Gastroesophageal sphincter (tissue), 3 donors: ENCODE measurements around the gene LTA.

Experiments used
- POLR2A ChIP-seq, 2 donors: fragments of 450-650 bp; IDR thresholded peaks; one replicate each; pipeline ENCODE4 v1.6.1; 2017; ENCODE audit warnings: antibody characterized with exemption in 2 of 2, mild to moderate bottlenecking in 2 of 2, moderate library complexity in 1 of 2
- POLR2AphosphoS5 ChIP-seq: sonication (generic); formaldehyde crosslinking; IDR thresholded peaks from one replicate; pipeline ENCODE4 v1.6.1; 2017; ENCODE audit warnings: antibody characterized with exemption
- TF ChIP-seq, protein P1 (sequence below), 4 experiments: fragments of 200-600 bp in 2 of 4; fragments of 450-650 bp in 2 of 4; sonication (generic) in 1 of 4; IDR thresholded peaks; one replicate each; pipeline ENCODE4 v1.5.1; 2017 to 2019; ENCODE audit warnings: antibody characterized with exemption in 4 of 4, mild to moderate bottlenecking in 2 of 4, moderate library complexity in 2 of 4

DNA sequence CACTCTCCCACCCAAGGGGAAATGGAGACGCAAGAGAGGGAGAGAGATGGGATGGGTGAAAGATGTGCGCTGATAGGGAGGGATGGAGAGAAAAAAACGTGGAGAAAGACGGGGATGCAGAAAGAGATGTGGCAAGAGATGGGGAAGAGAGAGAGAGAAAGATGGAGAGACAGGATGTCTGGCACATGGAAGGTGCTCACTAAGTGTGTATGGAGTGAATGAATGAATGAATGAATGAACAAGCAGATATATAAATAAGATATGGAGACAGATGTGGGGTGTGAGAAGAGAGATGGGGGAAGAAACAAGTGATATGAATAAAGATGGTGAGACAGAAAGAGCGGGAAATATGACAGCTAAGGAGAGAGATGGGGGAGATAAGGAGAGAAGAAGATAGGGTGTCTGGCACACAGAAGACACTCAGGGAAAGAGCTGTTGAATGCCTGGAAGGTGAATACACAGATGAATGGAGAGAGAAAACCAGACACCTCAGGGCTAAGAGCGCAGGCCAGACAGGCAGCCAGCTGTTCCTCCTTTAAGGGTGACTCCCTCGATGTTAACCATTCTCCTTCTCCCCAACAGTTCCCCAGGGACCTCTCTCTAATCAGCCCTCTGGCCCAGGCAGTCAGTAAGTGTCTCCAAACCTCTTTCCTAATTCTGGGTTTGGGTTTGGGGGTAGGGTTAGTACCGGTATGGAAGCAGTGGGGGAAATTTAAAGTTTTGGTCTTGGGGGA, 4.0 kb downstream of the LTA start:
- TF ChIP-seq, protein P1, sequence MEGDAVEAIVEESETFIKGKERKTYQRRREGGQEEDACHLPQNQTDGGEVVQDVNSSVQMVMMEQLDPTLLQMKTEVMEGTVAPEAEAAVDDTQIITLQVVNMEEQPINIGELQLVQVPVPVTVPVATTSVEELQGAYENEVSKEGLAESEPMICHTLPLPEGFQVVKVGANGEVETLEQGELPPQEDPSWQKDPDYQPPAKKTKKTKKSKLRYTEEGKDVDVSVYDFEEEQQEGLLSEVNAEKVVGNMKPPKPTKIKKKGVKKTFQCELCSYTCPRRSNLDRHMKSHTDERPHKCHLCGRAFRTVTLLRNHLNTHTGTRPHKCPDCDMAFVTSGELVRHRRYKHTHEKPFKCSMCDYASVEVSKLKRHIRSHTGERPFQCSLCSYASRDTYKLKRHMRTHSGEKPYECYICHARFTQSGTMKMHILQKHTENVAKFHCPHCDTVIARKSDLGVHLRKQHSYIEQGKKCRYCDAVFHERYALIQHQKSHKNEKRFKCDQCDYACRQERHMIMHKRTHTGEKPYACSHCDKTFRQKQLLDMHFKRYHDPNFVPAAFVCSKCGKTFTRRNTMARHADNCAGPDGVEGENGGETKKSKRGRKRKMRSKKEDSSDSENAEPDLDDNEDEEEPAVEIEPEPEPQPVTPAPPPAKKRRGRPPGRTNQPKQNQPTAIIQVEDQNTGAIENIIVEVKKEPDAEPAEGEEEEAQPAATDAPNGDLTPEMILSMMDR (IDR thresholded peaks at IDR 0.05): no peak
- no peak for TF ChIP-seq POLR2A (IDR thresholded peaks at IDR 0.05)
- no peak for TF ChIP-seq POLR2AphosphoS5
